Ovary (tissue), 3 donors: ENCODE data around the gene CILP.

Experiments
- CTCF ChIP-seq, 3 donors: fragments of 450-650 bp in 2 of 3; fragments of 200-600 bp in 1 of 3; IDR thresholded peaks; one replicate each; pipeline versions ENCODE4 v1.5.1 to v1.8.0; 2016 to 2022; ENCODE audit warnings: antibody characterized with exemption in 3 of 3, mild to moderate bottlenecking in 1 of 3
- EP300 ChIP-seq: sonication (generic); formaldehyde crosslinking; IDR thresholded peaks from one replicate; pipeline ENCODE4 v1.6.1; 2017; ENCODE audit warnings: antibody characterized with exemption
- POLR2A ChIP-seq: fragments of 450-650 bp; IDR thresholded peaks from one replicate; pipeline ENCODE4 v1.6.1; 2017; ENCODE audit warnings: antibody characterized with exemption, mild to moderate bottlenecking, moderate library complexity
- donor health status: DM: no; HTN: no; CAD: no.

GRCh38 chr15:65176056-65176455 lies 35.2 kb downstream of the CILP start:
- TF ChIP-seq CTCF (IDR thresholded peaks at IDR 0.05) (no peak), EP300 (no peak), POLR2A (no peak)
